GM19043 (cell line): ENCODE measurements around the gene DUSP7.
"Not testable (repeated sequence)": the region's sequence is repeated elsewhere in the genome, so short reads cannot be mapped to it uniquely, and the experiment has no call there.

Source experiments
- ATAC-seq: cut with Tn5 transposase; IDR thresholded peaks from one replicate; pipeline ENCODE4 v1.9.1; 2021; ENCODE audit warnings: low read depth; ENCODE audit not compliant: unreplicated experiment

Gene DUSP7

DNA sequence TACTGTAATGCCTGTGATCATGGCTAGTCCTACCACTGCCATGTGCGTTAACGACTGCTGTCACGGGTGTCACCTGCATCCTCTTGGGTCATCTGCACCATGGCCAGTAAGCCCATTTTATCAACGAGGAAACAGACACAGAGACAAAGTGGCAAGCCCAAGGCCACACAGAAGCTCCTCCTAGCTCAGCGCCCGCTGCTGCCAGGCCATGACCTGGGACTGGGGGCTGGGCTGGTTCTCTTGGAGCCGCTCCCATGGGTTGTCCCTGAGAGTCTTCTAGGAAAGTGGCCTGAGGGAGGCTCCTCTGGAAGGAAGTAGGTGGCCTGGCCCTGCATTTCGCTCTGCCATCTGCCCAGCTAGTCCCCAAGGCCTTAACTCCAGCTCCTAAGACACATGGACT lies 4.9 kb downstream of the DUSP7 start:
- no peak for ATAC-seq

DNA sequence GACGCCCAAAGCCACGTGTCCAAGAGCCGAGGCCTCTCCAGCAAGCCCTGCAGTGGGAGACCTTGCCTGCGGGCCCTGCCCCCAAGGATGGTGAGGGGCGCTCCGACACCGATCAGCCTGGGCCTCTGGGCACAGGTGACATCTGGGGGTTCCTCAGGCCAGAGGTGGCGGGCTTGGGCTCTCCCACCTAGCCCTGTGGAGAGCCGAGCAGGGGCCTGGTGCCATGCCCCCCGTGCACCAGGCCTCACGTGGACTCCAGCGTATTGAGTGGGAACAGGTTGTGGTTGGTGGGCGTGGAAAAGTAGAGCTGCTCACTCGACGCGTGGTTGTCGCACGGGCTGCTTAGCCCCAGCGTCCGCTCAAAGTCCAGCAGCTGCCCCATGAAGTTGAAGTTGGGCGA lies 5.8 kb downstream of the DUSP7 start:
- no peak for ATAC-seq

DNA sequence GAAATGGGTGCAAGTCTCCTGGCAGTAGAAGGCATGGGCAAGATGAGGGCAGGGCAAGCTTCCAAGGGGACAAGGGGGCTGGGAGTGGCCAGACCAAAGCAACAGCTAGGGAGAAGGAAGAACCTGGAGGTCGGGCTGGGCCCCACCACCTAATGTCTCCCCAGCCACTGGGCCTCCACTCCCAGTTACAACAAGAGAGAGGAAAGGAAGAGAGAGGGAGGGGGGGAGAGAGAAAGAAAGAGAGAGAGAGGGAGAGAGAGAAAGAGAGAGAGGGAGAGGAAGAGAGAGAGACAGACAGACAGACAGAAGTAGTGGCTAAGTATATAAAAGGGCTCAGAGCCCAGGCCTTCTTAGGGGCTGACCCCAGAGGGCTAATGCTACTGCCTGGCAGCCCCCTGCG lies 6.9 kb downstream of the DUSP7 start:
- ATAC-seq = no peak

DNA sequence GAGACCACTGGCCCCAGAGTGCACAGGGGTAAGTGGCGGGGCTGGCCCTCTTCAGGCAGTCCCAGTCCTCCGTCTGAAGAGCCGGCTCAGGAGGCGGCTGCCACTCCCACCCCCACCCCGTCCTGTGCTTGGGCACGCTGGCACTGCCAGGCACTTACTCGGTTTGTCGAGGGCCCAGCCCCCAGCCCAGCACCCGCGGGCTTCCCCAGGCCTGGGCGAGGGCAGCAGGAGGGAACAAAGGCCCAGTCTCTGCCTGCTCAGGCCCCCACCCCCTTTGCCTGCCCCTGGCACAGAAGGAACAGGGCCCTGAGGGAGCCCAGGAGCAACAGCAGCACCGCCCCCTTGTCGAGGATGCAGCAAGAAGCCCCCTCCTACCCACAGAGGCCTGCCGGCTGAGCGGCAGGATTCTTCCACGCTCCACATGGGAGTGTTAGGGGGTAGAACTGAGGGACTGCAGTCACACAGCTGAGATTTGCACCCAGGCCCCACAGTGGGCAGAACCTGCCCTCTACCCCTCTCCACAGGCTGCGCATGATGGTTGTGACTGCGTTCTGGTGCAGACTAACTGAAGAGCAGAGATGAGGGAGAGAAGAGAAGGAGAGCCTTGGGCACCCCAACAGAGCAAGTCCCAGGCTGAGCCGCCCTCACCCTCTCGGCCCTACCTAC lies 8.9 kb downstream of the DUSP7 start:
- no peak for ATAC-seq

DNA sequence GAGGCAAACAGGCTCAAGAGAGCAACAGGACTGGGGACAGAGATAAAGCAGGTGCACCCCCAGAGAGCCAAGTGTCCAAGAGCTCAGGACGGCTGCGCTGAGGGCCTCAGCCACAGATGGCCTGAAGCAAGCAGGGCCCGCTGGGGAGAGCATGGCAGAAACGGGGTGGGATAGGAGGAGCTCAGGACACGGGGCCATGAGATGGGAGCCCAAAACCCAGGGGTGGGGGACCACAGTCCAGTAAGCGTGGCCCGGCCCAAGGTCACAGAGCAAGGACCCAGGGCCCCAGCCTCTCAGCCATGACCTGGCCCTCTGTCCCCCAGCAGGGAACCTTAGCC lies 9.5 kb downstream of the DUSP7 start:
- no peak for ATAC-seq

DNA sequence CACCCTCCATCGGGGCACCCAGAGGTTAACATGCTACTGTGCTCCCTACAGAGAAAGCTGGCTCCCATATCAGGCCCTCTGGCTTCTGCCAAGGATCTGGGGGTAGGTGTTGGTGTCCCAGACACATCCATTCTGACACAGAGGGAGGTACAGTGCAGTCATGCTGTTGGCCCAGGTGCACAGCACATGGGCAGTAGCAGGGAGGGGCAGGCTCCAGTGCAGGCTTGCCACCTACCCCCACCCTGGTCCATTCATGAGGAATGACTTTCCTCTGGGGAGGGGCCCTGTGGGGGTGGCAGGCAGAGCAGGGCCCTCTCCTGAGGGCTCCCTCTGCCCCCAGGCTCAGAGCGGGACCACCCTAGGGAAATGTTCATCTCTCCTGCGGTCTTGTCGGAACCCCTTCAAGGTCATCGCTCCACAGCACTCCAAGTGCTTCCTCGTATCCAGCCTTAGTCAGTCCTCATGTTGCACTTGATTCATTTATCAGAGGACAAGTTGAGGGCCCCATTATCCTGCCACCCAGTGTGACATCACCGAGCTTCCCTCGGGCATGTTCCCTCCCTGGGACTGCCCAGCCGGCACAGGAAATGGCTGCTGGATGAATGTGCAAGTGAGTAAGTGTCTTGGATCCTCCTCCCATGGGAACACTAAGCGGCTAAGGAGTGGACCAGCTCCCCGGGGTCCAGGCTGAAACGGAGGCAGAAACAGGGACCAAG lies 10.0 kb downstream of the DUSP7 start:
- no peak for ATAC-seq

DNA sequence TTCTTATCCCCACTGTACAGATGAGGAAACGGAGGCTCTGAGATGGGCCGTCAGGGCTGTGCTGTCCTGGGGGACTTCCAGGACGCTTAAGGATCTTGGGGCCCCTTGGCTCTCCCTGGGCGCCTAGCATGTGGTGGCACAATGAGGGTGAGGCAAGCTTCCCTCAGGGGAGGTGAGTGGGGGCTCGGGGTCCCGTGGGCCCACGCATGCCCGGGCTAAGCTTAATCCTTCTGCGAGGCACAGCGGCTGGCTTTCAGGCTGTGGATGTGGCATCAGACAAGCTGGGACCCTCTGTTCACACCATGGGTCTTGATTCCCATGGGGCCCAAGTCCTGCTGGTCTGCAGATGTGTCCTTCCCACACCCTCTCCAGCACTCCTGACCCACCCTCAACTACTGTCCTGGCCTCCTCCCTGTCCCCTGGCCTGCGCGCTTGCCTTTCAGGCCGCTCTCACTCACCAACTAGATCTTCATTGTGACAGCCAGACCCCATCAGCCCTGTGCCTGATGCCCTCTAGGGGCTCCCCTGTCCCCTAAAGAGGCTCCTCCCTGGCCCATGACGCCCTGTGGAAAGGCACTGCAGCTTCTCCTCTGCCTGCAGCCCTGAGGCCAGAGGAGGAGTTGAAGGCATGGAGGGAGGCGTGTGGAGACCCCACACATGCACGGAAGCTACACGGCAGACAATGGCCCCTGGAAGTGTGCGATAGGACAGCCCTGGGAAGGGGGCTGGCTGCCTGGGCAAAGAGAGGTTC lies 11.3 kb downstream of the DUSP7 start:
- ATAC-seq = no peak

DNA sequence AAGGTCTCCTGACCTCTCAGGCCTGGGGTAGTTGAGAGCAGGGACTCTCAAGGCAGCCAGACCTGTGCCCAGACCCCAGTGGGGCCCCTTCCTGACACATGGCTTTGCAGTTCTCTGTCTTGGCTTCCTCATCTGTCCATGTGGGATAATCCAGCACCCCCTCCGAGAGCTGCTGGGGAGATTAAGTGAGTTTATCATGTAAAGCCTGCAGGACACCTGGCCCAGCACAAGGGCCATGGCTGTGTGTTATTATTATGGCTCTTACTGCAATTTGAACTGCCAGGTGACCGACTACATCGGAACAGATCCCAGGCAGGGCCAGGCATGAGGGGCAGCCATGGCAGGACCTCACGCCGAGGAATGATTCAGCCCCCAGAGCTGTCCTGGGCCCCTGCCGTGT lies 12.6 kb downstream of the DUSP7 start:
- no peak for ATAC-seq

DNA sequence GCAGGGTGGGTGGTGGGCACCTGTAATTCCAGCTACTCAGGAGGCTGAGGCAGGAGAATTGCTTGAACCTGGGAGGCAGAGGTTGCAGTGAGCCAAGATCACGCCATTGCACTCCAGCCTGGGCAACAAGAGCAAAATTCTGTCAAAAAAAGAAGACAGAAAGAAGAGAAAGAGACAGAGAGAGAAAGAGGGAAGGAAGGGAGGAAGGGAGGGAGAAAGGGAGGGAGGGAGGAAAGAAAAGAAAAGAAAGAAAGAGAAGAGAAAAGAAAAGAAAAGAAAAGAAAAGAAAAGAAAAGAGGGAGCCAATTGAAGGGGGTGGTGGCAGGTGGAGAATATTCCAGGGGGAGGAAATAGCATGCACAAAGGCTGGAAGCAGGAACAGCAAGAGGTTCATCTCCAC lies 13.3 kb downstream of the DUSP7 start:
- ATAC-seq = not testable (repeated sequence)

DNA sequence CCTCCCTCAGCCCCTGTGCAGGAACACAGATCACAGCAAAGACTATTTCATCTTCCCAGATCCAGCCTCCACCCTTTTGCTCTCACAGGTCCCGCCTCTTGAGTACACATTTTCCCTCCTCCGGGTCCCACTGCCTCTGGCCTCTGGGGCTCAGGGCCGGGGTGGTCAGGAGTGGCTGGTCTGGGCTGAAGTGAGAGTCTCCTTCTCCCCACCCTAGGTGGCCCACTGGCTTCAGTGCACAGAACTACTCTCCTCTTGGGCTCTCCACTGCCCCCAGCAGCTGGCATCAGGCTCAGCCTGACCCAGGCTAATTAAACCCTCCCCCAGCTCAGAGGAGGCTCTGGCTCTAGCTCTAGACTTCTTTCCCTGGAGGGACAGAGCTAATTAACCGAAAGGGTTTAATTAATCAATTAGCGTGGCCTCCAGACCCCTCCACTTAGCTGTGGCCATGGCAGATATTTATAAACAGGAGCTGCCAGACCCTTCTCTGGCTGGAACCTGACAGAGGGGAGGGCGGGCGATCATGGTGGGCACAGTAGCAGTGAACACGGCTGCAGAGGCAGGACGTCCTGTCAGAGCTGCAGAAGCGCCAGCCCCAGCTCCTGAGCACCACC lies 15.1 kb downstream of the DUSP7 start:
- no peak for ATAC-seq

DNA sequence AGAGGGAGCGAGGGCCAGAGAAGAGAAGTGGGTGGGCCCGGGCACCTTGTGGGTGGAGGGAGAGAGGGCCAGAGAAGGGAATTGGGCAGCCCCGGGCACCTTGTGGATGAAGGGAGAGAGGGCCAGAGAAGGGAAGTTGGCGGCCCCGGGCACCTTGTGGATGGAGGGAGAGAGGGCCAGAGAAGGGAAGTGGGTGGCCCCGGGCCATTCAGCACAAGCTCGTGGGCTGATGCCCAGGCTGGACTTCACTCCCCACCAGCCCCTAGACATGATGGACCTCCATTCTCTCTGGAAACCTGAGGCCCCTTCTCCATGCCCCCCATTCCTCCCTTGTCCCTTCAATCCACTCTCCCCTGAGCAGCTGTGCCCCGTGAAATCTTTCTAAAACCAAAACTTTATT lies 15.8 kb downstream of the DUSP7 start:
- no peak for ATAC-seq

DNA sequence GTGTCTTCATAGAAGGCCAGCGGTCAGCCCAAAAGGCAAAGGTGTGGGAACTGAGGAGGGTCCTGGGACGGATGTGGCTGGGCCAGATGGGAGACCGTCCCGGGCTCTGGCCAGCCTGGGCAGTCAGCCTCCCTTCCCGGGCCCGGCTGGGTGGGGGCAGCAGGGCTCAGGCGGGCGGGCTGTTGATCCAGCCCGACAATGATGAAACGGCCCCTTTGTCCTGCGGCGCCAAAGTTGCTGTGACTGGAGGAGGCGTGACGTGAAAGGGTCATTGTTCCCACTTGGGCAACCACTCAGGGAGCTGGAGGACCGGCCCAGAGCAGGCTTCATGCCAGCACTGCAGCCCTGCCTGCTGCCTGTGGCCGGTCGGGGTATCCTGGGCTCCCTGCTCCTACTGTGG lies 16.5 kb downstream of the DUSP7 start:
- ATAC-seq = no peak

DNA sequence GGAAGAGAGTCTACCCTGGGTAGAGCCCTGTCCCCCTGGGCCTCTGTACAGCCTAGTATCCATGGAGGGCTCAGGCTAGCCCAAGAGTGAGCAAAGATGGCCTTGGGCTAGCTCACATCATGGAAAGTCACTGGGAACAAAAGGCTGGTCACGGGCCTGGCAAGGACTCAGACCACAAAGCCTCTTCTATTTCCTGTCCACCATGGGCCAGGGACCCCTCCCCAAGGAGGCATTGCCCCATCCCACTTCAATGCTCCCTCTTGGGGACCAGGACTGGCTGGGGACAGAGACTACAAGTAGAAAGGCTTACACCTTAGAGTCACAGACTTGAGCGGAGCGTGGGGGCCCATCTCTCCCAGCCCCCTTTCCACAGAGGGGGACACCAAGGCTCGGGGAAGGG lies 16.9 kb downstream of the DUSP7 start:
- no peak for ATAC-seq

DNA sequence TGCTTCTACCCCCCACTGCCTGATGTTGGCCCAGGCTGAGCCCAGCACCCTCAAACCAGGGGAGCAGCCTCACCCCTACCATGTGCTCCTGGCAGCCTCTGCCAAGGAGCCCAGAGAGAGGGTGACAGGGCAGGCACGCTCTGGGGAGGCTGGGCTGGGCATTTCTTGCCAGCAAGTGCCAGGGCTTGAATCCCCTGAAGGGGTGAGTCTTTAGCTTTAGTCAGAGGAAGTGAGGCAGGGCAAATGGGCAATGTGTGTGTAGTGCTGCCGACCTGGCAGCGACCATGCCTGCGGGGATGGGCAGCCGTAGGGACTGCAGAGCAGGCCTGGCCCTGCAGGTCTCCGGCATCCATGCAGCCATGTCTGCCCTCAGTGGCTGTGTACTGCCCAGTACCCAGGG lies 18.1 kb downstream of the DUSP7 start:
- no peak for ATAC-seq

DNA sequence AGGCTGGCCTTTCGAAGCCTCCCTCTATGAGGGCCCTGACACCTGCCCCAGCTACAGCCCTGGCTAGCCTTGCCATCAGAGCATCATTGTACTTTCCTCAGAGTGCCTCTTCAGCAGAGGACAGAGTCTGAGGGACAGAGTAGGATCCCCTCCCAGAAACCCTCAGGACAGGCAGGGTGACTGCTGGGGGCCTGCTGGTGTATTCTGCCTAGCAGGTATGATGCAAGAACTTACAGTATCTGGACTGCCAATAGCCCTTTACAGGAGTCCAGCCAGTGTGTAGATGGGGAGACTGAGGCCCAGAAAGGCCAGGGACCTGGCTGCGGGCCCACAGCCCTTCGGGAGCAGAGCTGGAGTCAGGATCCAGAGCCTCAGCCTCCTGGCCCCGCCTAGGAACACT lies 19.1 kb downstream of the DUSP7 start:
- no peak for ATAC-seq

DNA sequence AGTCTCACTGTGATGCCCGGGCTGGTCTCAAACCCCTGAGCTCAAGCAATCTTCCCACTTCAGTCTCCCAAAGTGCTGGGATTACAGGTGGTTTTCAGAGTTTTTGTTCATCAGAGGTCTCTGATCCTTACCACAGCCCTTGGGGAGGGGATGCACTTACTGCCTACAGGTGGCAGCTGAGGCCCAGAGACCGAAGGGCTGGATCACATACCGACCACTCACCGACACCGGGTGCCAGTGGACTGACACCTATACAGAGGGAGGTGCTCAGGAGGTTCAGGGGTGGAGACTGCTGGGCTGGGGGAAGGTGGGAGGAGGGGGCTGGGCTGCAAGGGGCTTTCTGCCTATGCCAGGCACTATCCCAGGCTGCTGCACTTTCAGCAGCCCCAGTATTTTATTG lies 19.5 kb downstream of the DUSP7 start:
- ATAC-seq = no peak

DNA sequence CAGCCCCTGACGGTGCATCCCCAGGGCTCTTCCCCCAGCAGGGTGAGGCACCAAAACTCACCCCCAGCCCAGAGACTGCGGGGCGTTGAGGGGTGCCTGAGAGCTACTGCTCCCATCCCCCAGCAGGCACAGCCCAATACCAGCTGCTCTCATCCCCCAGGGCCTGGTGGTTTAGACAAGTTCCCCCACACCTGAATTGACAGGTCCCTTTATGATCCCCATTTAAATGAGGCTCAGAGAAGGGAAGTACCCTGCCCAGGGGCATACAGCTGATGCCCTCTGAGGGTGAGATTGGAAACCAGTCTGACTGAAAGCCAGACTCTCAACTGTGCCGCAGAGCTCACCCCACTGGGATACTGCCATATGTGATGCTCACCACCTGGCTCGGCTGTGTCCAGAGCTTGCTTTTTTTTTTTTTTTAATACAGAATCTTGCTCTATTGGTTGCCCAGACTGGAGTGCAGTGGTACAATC lies 20.1 kb downstream of the DUSP7 start:
- peak; percentile 54 for ATAC-seq

DNA sequence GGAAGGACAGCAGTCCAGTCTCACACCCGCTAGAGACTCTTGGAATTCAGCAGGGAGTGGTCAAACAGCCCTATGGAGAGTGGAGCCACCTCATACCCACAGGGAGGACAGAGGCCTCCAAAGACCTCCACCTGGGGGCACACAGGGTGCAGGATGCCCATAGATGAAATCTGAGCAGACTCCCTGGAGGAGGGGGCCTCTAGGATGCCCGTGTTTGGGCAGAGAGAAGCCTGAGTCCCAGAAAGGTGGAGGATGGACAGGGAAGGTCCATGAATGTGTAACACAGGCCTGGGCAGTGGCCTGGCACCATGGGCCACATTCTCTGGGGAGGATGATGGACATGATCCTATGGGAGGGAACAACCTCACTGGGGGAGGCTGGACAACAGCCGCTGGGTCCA lies 21.7 kb downstream of the DUSP7 start:
- ATAC-seq = no peak

DNA sequence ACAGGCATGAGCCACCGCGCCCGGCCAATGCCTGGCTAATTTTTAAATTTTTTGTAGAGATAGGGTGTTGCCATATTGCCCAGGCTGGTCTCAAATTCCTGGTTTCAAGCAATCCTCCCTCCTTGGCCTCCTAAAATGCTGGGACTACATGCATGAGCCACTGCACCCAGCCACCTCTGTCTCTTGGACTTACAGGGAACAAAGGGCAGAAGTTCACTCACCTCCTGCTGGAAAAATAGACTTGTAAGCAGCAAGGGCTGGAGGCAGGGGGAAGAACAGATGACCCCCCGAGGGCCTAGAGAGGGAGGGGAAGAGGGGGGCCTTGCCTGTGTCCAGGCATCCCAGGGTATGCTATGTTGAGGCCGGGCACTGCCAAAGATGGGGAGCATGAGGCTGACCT lies 22.2 kb downstream of the DUSP7 start:
- ATAC-seq = no peak

DNA sequence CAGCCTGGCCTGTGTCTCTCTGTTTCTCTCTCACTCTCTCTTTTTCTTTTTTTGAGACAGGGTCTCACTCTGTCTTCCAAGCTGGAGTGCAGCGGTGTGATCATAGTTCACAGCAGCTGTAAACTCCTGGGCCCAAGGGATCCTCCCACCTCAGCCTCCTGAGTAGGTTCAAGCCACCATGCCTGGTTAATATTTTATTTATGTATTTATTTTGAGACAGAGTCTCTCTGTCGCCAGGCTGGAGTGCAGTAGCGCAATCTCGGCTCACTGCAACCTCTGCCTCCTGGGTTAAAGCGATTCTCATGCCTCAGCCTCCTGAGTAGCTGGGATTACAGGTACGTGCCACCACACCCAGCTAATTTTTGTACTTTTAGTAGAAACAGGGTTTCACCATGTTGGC lies 22.6 kb downstream of the DUSP7 start:
- not testable (repeated sequence) for ATAC-seq

DNA sequence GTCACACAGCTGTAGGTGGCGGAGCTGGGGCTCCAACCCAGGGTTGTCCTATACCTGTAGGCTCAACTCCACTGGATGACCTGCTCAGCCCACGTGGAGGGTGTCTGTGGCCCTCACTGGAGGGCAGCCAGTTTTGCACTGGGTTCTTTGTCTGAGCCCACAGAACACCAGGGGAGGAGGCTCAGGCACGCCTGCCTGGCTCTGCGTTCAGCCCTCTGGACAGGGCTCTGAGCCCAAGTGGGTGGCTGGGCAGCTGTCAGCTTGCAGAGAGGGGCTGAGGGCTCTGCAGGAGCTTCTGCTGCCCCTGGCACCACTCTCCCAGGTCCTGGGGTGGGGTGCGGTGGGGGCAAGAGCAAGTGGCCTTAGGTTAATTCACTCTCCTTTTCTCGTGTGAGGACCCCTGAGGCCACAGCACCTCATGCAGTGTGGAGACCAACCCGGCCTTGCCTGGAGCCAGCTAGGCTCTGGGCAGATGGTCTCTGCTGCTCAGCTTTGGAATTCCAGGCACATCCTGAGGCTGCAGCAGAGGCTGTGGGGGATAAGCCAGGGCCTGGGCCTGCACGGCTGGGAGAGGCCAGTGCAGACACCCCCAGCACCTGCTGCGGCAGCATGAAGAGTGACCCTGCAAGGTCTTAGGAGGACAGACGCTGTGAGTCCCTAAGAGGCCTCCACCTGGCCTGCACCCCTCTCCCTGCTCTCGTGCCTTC lies 23.5 kb downstream of the DUSP7 start:
- no peak for ATAC-seq
